ENCODE data around the gene SLC25A12. TPM values are rescaled to one million over a fixed set of nuclear protein-coding genes. Genes with fewer than 3 reads are reported as not detected.

The SLC25A12 gene
- total RNA-seq, 1 donor = 26.8 TPM

DNA sequence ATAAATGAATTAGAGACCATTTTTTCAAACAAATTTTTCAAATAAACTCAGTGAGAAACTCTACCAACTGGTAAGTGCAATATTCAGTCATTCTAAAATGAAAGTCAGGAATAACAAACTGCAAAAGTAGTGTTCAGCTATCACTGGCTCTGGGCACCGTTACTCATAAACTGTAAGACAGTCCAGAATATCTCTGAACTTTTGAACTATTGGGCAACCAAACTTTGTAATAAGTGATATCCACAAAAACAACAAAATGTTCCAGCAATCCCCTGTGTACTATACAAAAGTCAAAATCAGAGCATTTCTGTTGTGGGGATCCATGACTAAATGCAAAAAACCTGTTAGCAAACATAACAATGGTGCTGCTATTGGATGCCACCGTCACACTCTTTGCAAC lies 56.3 kb downstream of the SLC25A12 start:
- Histone ChIP-seq H4K20me1 (ENCODE audit: insufficient read depth, low read length) (no peaks in the 10 kb centered on the region), H3K4me1 (ENCODE audit: insufficient read depth, low read length) (peaks cover 29% of the 10 kb centered on the region), H3K4me3 (ENCODE audit: insufficient read depth, low read length) (no peak overlapping the region), H3K4me2 (ENCODE audit: insufficient read depth, low read length) (peak overlapping the region; percentile 40), H2AFZ (ENCODE audit: low read length) (no peak overlapping the region), H3K9me3 (ENCODE audit: low read depth, low read length) (no peaks in the 10 kb centered on the region), H3K36me3 (ENCODE audit: insufficient read depth, low read length) (peaks cover 20% of the 10 kb centered on the region), H3K27me3 (ENCODE audit: insufficient read depth, low read length) (no peaks in the 10 kb centered on the region), H3K79me2 (ENCODE audit: insufficient read depth, low read length) (no peaks in the 10 kb centered on the region), H3K27ac (ENCODE audit: low read depth, low read length) (no peak overlapping the region)
- no peak for DNase-seq (ENCODE audit: insufficient read length, low spot score, missing footprints)
- TF ChIP-seq, protein P1, sequence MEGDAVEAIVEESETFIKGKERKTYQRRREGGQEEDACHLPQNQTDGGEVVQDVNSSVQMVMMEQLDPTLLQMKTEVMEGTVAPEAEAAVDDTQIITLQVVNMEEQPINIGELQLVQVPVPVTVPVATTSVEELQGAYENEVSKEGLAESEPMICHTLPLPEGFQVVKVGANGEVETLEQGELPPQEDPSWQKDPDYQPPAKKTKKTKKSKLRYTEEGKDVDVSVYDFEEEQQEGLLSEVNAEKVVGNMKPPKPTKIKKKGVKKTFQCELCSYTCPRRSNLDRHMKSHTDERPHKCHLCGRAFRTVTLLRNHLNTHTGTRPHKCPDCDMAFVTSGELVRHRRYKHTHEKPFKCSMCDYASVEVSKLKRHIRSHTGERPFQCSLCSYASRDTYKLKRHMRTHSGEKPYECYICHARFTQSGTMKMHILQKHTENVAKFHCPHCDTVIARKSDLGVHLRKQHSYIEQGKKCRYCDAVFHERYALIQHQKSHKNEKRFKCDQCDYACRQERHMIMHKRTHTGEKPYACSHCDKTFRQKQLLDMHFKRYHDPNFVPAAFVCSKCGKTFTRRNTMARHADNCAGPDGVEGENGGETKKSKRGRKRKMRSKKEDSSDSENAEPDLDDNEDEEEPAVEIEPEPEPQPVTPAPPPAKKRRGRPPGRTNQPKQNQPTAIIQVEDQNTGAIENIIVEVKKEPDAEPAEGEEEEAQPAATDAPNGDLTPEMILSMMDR (IDR thresholded peaks at IDR 0.05; ENCODE audit: extremely low read depth, low read depth, low read length) = no peak

- Histone ChIP-seq H3K9me3 (ENCODE audit: low read depth, low read length) (peaks cover 6% of the 10 kb centered on the region), H3K36me3 (ENCODE audit: insufficient read depth, low read length) (peaks cover 32% of the 10 kb centered on the region), H2AFZ (ENCODE audit: low read length) (no peak overlapping the region), H3K4me1 (ENCODE audit: insufficient read depth, low read length) (peaks cover 29% of the 10 kb centered on the region), H3K4me2 (ENCODE audit: insufficient read depth, low read length) (peak overlapping the region; percentile 7), H3K79me2 (ENCODE audit: insufficient read depth, low read length) (no peaks in the 10 kb centered on the region), H3K4me3 (ENCODE audit: insufficient read depth, low read length) (no peak overlapping the region), H3K27me3 (ENCODE audit: insufficient read depth, low read length) (no peaks in the 10 kb centered on the region), H3K27ac (ENCODE audit: low read depth, low read length) (no peak overlapping the region), H4K20me1 (ENCODE audit: insufficient read depth, low read length) (no peaks in the 10 kb centered on the region)
- peak; percentile 50 for DNase-seq (ENCODE audit: insufficient read length, low spot score, missing footprints)
- TF ChIP-seq, protein P1 (IDR thresholded peaks at IDR 0.05; ENCODE audit: extremely low read depth, low read depth, low read length) = no peak
These were observed 57.7 kb downstream of the SLC25A12 start for GRCh38 chr2:171836146-171836910.

DNA sequence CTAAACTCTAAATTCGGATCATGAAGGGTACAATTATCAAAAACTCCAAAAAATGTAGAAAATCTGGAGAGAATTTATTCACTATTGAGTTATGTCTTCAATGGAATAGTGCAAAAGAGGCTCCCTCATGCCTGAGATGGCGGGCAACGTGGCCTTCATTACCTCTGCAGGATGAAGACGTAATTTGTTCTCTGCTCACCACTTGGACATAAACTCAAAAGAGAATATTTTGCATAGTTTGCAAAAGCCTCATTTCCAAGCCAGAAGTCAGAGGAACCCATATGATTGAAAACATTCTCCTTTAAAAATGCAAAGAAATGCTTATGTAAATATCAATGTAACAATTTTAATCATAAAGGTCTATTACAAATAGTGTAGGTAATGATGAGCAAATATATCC lies 58.7 kb downstream of the SLC25A12 start:
- Histone ChIP-seq H3K4me3 (ENCODE audit: insufficient read depth, low read length) (no peak overlapping the region), H2AFZ (ENCODE audit: low read length) (no peak overlapping the region), H3K79me2 (ENCODE audit: insufficient read depth, low read length) (no peaks in the 10 kb centered on the region), H4K20me1 (ENCODE audit: insufficient read depth, low read length) (no peaks in the 10 kb centered on the region), H3K27me3 (ENCODE audit: insufficient read depth, low read length) (no peaks in the 10 kb centered on the region), H3K9me3 (ENCODE audit: low read depth, low read length) (peaks cover 9% of the 10 kb centered on the region), H3K4me2 (ENCODE audit: insufficient read depth, low read length) (no peak overlapping the region), H3K4me1 (ENCODE audit: insufficient read depth, low read length) (peaks cover 29% of the 10 kb centered on the region), H3K36me3 (ENCODE audit: insufficient read depth, low read length) (peaks cover 41% of the 10 kb centered on the region), H3K27ac (ENCODE audit: low read depth, low read length) (no peak overlapping the region)
- no peak for DNase-seq (ENCODE audit: insufficient read length, low spot score, missing footprints)
- TF ChIP-seq, protein P1 (IDR thresholded peaks at IDR 0.05; ENCODE audit: extremely low read depth, low read depth, low read length) = no peak

DNA sequence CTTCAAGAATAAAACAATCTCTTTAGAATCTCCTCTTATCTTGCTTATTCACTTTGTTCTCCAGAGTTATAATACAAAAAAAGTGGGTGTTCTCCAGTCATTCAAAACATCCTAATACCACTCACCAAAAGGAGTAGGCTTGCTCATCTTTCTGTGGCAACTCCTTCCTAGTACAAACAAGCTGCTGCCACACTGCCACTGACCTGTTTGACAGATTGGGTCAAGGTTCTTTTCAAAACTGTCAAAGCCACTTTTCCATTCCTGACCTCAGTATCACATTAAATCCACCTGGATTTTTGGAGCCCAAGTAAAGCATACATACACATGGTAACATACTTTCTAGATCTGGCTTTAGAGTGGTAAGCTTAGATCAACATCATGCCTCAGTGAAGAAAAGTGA lies 59.8 kb downstream of the SLC25A12 start:
- no peak for DNase-seq (ENCODE audit: insufficient read length, low spot score, missing footprints)
- H3K36me3 ChIP-seq (ENCODE audit: insufficient read depth, low read length) = peaks cover 41% of the 10 kb centered on the region

More for the DNA sequence above, 59.8 kb downstream of the SLC25A12 start:
- Histone ChIP-seq H3K79me2 (ENCODE audit: insufficient read depth, low read length) (no peaks in the 10 kb centered on the region), H3K27ac (ENCODE audit: low read depth, low read length) (no peak overlapping the region), H3K4me1 (ENCODE audit: insufficient read depth, low read length) (peaks cover 29% of the 10 kb centered on the region), H3K27me3 (ENCODE audit: insufficient read depth, low read length) (no peaks in the 10 kb centered on the region), H3K4me2 (ENCODE audit: insufficient read depth, low read length) (no peak overlapping the region), H4K20me1 (ENCODE audit: insufficient read depth, low read length) (no peaks in the 10 kb centered on the region), H3K4me3 (ENCODE audit: insufficient read depth, low read length) (no peak overlapping the region), H2AFZ (ENCODE audit: low read length) (no peak overlapping the region), H3K9me3 (ENCODE audit: low read depth, low read length) (peaks cover 9% of the 10 kb centered on the region)
- TF ChIP-seq, protein P1 (IDR thresholded peaks at IDR 0.05; ENCODE audit: extremely low read depth, low read depth, low read length) = no peak
